GM12874 (cell line): ENCODE data around the gene ANKDD1A.

Experiments
- TF ChIP-seq, protein P1 (sequence below): IDR thresholded peaks from 2 replicates; pipeline ENCODE4 v1.5.1; 2011; ENCODE audit warnings: low read depth, mild to moderate bottlenecking, control low read depth, low read length, moderate library complexity; ENCODE audit not compliant: insufficient read depth

Gene ANKDD1A

DNA sequence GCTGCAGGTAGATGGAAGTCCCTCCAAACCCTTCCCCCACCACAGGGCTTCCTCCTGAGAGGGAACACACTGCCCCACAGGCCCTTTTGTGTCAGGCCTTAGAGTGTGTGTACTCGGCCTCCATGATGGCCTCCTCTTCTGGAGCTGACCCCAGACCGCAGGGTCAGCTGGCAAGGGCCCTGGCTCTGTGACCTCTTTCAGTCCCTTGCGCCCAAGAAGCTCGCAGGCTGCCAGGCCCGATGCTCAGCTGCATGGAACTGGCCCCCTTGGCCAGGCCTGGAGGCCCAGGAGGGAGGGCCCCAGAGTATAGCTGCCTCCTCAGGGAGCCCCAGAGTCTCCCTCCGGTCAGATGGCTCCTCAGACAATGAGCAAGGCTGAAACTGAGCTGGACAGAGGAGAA lies 23.4 kb upstream of the ANKDD1A start:
- TF ChIP-seq, protein P1, sequence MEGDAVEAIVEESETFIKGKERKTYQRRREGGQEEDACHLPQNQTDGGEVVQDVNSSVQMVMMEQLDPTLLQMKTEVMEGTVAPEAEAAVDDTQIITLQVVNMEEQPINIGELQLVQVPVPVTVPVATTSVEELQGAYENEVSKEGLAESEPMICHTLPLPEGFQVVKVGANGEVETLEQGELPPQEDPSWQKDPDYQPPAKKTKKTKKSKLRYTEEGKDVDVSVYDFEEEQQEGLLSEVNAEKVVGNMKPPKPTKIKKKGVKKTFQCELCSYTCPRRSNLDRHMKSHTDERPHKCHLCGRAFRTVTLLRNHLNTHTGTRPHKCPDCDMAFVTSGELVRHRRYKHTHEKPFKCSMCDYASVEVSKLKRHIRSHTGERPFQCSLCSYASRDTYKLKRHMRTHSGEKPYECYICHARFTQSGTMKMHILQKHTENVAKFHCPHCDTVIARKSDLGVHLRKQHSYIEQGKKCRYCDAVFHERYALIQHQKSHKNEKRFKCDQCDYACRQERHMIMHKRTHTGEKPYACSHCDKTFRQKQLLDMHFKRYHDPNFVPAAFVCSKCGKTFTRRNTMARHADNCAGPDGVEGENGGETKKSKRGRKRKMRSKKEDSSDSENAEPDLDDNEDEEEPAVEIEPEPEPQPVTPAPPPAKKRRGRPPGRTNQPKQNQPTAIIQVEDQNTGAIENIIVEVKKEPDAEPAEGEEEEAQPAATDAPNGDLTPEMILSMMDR: no peak

DNA sequence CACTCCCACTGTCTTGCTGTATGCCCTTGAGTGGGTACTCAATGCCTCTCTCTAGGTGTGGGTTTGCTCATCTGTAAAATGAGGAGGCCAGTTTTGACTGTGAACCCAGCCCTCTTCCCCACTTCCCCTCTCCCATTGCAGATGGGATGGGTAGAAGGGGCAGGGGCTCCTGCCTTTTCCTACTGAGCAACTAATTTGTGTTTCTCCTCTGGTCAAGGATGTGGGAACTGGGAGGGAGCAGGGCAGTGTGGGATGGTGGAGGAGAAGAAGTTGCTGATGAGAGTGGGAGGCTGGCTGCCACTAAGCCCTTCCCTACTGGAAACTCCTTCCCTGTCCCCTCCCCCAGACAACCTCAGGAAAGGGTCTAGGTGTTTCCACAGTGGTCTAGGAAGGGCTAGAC lies 20.1 kb upstream of the ANKDD1A start:
- TF ChIP-seq, protein P1: no peak

DNA sequence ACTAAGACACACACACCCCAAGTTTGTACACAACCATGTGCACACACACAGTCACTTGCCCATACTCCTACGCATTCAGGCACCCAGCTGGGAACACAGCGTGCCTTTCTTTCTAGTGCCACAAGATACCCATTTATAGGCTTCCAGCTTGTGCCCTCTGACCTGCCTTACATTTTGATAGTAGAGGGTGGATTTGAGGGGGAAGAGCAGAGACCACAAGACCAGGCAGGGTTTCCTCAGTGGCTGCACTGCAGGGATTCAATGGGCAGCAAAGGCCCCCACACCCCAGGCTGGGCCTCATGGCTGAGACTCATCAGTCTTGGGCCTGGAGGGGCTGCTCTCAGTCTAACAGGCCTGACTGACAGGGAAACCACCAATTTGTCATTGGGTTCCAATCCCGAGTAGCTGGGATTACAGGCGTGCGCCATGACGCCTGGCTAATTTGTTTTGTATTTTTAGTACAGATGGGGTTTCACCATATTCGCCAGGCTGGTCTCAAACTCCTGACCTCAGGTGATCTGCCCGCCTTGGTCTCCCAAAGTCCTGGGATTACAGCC lies 18.8 kb upstream of the ANKDD1A start:
- TF ChIP-seq, protein P1: no peak

DNA sequence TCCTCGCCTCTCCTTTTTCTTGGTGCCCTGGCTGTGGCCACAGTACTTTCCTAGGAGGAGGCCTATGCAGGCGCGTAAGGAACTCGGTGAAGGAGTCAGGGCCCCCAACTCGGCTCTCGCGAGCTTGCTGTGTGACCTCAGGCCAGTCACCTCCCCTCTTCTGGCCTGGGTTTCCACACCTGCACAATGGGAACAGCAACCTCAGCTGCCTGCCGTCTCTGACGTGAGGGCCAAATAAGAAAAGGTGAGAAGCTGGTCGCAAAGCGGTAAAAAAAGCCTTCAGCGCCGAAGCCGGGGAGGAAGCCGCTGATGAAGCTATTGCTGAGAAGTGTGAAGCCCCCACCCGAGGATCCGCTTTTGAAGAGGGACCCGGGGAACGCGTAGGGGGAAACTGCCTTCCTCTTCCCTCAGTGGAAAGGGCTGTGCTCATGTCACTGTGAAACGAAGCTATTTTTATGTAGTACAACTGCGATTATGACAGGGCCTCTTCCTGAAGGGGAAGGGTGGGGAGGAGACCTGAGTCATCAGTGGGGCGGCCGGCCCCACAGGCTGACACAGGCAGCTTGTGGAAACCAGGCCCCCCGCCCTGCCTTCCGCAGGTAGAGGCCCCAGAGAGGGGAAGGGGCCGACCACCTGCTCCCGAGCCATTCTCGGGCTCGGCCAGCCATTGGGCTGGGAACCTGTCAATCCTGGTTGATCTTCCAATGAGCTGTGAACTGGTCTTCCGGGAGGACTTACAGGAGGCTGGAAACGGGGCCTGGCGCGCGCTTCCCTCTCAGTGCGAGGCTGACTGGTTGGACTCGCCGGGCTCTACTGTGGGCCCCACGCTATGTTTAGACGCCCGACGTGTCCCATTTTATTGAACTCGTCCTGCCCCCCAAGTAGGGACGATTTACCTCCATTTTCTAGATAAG lies 18.0 kb upstream of the ANKDD1A start:
- TF ChIP-seq, protein P1: no peak

DNA sequence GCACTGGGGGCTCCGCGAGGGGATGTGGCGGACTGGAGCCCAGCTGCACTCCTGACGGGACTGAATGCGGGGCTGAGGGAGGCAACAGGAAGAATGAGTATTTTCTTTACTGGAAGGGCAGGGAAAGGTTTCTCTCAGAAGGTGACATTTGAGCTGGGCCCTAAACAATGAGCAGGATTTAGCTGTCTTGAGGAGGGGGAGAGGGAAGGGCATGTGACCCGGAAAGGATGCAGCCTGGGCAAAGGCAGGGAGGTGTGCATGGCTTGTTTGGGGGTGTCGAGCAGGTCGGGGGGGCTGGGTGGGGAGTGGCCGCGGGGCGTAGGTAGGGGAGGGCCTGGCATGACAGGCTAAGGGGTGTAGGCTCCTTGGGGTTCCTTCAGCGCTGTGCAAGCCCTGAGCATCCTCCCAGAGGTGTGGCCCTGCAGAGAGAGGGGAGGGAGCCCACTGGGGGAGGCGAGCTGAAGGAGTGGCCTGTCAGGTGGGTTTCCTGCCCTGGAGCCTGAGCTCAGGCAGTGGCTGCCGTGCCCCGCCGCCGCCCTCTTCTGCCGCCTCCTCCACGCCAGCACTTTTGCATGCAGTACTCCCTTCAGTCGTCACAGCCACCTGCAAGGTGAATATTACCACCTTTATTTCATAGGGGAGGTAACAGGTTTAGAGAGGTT lies 17.2 kb upstream of the ANKDD1A start:
- TF ChIP-seq, protein P1: no peak

DNA sequence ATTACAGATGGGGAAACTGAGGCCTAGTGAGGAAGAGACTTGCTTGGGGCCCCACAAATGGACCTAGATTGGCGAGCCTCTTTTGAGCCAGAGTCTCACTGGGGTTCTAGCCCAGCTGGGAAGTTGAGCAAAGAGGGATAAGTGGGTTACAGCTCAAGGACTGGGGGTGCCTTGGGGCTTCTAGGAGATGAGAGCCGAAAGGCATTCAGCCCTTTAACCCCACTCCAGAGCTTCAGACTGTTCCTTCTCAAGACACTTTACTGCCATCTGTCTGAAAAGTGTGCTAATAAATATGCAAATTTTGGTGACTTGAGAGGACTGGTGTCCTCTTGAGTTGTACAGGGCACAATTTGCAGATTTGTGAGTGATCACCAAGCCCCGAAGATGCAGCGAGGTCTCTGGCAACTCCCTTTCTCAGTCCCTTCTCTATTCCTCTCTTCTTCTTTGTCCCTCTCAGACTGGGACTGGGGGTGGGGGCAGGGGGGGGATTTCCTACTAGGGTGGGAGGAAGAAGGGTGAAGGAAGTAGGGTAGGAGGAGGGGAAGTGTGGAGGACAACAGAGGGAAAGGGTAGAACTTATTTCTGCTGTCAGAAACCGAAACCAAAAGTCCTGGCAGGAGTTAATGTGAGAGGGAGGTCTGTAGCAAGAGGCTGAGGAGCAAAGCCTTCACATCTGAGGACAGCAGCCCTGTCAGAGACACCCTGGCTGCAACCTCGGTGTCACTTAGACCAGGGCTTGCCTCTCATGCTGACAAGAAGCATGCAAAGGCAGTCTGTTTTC lies 16.2 kb upstream of the ANKDD1A start:
- TF ChIP-seq, protein P1: no peak
